ENCODE data around the gene VWA3A. TPM values are rescaled to one million over a fixed set of nuclear protein-coding genes. Genes with fewer than 3 reads are reported as not detected.
A peak's percentile ranks its signal among the peaks of the same experiment; 100 is the strongest.

Gene VWA3A
- total RNA-seq, 1 donor from 2014 or later = 0.56 TPM

GRCh38 chr16:22198547-22199293 lies 106.4 kb downstream of the VWA3A start:
- Mint-ChIP-seq H3K36me3 (ENCODE audit: low read depth, unreplicated experiment) (peaks cover 14% of the 10 kb centered on the region), H3K9me3 (ENCODE audit: unreplicated experiment) (no peaks in the 10 kb centered on the region), H3K27ac (ENCODE audit: unreplicated experiment) (no peak overlapping the region), H3K4me3 (ENCODE audit: unreplicated experiment) (no peak overlapping the region), H3K27me3 (ENCODE audit: unreplicated experiment) (peaks cover 8% of the 10 kb centered on the region), H3K4me1 (ENCODE audit: unreplicated experiment) (peaks cover 18% of the 10 kb centered on the region)
- TF ChIP-seq CTCF (IDR thresholded peaks at IDR 0.05; ENCODE audit: unreplicated experiment) = no peak
- DNase-seq (ENCODE audit: low spot score) = no peak

- peaks cover 1% of the 10 kb centered on the region for H3K4me1 Mint-ChIP-seq (ENCODE audit: unreplicated experiment)
- H3K9me3 Mint-ChIP-seq (ENCODE audit: unreplicated experiment) = no peaks in the 10 kb centered on the region
- peaks cover 5% of the 10 kb centered on the region for H3K36me3 Mint-ChIP-seq (ENCODE audit: low read depth, unreplicated experiment)
- peaks cover 6% of the 10 kb centered on the region for H3K27me3 Mint-ChIP-seq (ENCODE audit: unreplicated experiment)
- no peak for TF ChIP-seq CTCF (IDR thresholded peaks at IDR 0.05; ENCODE audit: unreplicated experiment)
- no peak for DNase-seq (ENCODE audit: low spot score)
- no peak overlapping the region for H3K27ac Mint-ChIP-seq (ENCODE audit: unreplicated experiment)
- H3K4me3 Mint-ChIP-seq (ENCODE audit: unreplicated experiment) = no peak overlapping the region
Measured at GRCh38 chr16:22202261-22202637, 109.9 kb downstream of the VWA3A start.

GRCh38 chr16:22203091-22203490 lies 110.8 kb downstream of the VWA3A start:
- Mint-ChIP-seq H3K9me3 (ENCODE audit: unreplicated experiment) (no peaks in the 10 kb centered on the region), H3K4me3 (ENCODE audit: unreplicated experiment) (no peak overlapping the region), H3K27ac (ENCODE audit: unreplicated experiment) (no peak overlapping the region), H3K36me3 (ENCODE audit: low read depth, unreplicated experiment) (peaks cover 9% of the 10 kb centered on the region), H3K27me3 (ENCODE audit: unreplicated experiment) (peaks cover 6% of the 10 kb centered on the region), H3K4me1 (ENCODE audit: unreplicated experiment) (peaks cover 8% of the 10 kb centered on the region)
- DNase-seq (ENCODE audit: low spot score) = no peak
- no peak for TF ChIP-seq CTCF (IDR thresholded peaks at IDR 0.05; ENCODE audit: unreplicated experiment)

GRCh38 chr16:22204091-22204655 lies 111.8 kb downstream of the VWA3A start:
- no peak for TF ChIP-seq CTCF (IDR thresholded peaks at IDR 0.05; ENCODE audit: unreplicated experiment)
- DNase-seq (ENCODE audit: low spot score) = no peak

GRCh38 chr16:22205577-22206012 lies 113.3 kb downstream of the VWA3A start:
- H3K4me3 Mint-ChIP-seq (ENCODE audit: unreplicated experiment) = peak overlapping the region; percentile 88
- H3K27me3 Mint-ChIP-seq (ENCODE audit: unreplicated experiment) = peaks cover 6% of the 10 kb centered on the region
- peaks cover 15% of the 10 kb centered on the region for H3K36me3 Mint-ChIP-seq (ENCODE audit: low read depth, unreplicated experiment)
- H3K27ac Mint-ChIP-seq (ENCODE audit: unreplicated experiment) = peak overlapping the region; percentile 81
- H3K4me1 Mint-ChIP-seq (ENCODE audit: unreplicated experiment) = peaks cover 8% of the 10 kb centered on the region
- no peak for TF ChIP-seq CTCF (IDR thresholded peaks at IDR 0.05; ENCODE audit: unreplicated experiment)
- DNase-seq (ENCODE audit: low spot score) = no peak
- H3K9me3 Mint-ChIP-seq (ENCODE audit: unreplicated experiment) = no peaks in the 10 kb centered on the region

More at GRCh38 chr16:22204091-22204655, 111.8 kb downstream of the VWA3A start:
- Mint-ChIP-seq H3K9me3 (ENCODE audit: unreplicated experiment) (no peaks in the 10 kb centered on the region), H3K27me3 (ENCODE audit: unreplicated experiment) (peaks cover 6% of the 10 kb centered on the region), H3K27ac (ENCODE audit: unreplicated experiment) (no peak overlapping the region), H3K4me1 (ENCODE audit: unreplicated experiment) (peaks cover 8% of the 10 kb centered on the region), H3K4me3 (ENCODE audit: unreplicated experiment) (no peak overlapping the region), H3K36me3 (ENCODE audit: low read depth, unreplicated experiment) (peaks cover 9% of the 10 kb centered on the region)
